Fibroblast of gingiva (primary cell): ENCODE measurements around the gene SORBS1.

Experiments
- DNase-seq: peaks from one replicate; pipeline ENCODE4 v3.0.0-alpha.2; 2011; ENCODE audit warnings: low read depth

Gene SORBS1

DNA sequence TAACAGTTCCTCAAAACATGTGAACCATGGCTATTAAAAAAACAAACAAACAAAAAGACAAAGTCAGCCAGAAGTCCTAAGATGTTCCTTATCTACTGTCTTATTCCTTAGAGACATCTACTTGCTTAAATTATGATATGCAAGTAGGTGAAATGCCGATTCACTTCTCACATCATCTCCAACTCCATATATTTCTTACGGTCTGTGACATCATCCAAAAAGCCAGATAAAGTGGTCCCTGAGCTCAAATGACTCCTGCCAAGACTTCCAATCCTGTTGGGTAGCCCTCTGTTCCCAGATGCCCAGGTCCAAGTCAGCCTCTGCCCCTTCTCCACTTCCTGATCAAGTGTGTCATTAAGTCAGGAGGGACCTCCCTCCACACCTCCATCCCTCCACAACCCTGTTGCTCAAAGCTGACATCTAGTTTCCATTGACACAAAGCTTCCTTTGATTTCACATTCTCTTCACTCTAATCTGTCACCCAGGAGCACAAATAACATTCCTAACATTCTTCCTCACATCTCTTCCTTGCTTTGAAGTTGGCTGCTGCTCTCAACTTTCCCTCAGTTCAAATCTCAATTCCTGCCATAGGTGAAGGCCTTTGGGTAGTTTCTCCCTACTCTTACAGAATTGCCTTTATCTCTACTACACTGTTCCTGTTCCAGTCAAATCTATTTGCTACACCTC is 214.3 kb downstream of the SORBS1 start:
- DNase-seq: no peak

GRCh38 chr10:95343573-95343972 is 217.6 kb downstream of the SORBS1 start:
- no peak for DNase-seq

DNA sequence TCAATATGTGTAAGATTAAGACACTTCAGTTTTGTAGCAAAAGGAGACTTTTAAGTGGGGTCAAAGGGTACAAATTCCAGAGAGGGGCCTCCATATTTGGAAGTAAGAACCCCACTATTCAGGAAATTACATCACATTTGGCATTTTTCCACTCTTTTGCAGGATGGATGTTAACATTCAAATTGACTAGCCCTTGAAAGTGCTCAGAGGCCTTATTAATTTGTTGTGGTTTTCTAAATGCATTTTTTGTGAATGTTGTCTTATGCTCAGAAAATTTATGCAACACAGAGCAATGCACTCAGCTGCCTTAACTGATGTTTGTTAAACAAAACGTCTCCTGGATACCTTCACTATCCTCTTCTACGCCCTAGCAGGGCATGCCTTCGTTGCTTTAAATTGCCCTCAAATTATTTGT is 219.4 kb downstream of the SORBS1 start:
- DNase-seq: peak; percentile 66

DNA sequence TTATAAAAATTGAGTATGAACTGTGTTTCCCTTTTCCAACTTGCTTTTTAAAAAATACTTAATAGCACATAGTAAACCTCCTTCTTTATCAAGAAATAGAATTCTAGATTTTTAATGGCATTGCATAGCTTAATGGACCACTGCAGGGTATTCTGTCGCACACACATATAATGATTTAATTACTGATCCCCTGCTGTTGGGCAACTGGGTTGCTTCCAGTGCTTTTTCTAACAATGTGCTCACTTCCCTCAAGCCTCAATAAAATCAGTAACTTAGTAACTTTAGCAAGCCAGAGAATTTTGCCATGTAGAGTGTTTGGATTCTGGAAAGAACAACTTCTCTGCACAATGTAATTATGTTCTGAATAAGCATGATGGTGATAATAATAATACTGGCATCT is 221.3 kb downstream of the SORBS1 start:
- DNase-seq: no peak

- DNase-seq: no peak
Measured at GRCh38 chr10:95337423-95338160, 223.6 kb downstream of the SORBS1 start.

GRCh38 chr10:95336702-95337101 is 224.5 kb downstream of the SORBS1 start:
- DNase-seq: no peak

GRCh38 chr10:95335933-95336699 is 225.1 kb downstream of the SORBS1 start:
- no peak for DNase-seq

- DNase-seq: no peak
Measured at GRCh38 chr10:95334805-95335144, 226.4 kb downstream of the SORBS1 start.

DNA sequence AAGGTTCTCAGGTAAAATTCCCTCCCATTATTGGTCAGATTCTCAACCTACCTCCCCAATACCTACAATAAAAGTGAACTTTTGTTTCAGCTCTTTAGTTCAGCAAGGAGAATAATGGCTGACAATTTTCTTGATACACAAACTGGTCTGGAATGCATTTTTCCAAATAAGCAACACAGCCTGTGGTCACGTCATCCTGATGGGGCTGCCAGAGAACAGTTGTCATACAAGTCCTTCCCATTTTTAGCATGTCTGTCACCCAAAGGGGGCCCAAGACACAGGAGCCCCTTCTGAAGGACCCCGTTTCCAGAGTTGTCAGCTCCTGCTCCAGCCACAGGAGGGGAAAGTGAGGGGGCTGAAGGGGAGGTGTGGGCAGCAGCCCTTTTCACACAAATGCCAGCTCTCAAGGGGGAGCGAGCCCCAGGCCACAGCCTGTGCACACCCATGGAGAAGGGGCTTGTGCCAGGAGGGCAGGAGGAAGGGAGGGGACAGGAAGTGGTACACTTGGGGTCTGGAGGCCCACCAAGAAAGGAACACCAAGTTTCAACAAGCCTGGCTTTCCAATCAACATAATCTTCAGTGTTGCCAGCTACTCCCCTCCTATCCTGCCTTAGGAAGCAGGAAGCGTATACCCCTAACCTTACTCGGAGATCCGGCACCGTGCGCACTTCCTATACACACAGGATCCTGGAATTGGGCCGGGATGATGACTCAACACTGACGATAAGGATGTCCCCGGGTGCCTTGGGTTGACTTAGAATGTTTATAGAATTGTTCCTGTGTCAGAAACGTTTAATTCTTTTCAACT is 227.0 kb downstream of the SORBS1 start:
- DNase-seq: peak; percentile 92

DNA sequence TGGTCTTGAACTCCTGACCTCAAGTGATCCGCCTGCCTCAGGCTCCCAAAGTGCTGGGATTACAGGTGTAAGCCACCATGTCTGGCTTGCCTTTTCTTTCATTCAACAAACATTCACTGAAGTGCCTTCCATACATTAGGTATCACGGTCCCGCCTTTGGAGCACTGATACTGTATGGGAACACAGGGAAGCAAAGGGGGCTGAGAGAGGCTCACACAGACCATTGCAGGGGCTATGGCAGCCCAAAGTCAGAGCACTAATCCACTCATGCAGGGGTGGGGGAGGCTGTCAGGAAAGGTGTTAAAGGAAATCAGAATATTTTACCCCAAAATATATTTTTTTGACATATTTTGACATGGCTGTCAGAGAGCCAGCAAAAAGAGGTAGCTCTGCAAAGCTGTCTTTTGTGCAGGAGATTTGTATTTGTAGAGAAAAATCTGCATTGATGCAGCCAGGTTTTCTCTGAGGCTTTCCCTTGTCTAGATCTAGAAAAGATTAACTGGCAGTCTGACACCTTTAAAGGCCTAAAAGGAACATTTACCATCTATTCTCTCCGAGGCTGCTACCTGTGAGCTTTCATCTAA is 228.4 kb downstream of the SORBS1 start:
- DNase-seq: no peak

- no peak for DNase-seq
Measured at GRCh38 chr10:95331596-95332130, 229.5 kb downstream of the SORBS1 start.

- no peak for DNase-seq
Measured at GRCh38 chr10:95330966-95331453, 230.2 kb downstream of the SORBS1 start.

DNA sequence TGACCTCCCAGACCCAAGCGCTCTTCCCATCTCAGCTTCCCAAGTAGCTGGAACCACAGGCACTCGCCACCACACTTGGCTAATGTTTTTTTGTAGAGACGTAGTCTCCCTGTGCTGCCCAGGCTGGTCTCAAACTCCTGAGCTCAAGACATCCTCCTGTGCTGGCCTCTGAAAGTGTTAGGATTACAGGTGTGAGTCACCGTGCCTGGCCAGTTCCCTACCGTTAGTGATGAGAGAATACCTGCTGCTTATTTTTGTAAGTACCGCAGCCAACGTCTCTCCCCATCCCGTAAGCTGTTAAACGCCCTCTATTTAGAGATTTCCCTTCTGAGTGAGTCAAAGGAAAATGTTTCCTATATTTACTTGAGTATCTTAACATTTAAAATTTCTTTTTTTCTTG is 231.9 kb downstream of the SORBS1 start:
- no peak for DNase-seq

- no peak for DNase-seq
Measured at GRCh38 chr10:95328013-95328412, 233.2 kb downstream of the SORBS1 start.

DNA sequence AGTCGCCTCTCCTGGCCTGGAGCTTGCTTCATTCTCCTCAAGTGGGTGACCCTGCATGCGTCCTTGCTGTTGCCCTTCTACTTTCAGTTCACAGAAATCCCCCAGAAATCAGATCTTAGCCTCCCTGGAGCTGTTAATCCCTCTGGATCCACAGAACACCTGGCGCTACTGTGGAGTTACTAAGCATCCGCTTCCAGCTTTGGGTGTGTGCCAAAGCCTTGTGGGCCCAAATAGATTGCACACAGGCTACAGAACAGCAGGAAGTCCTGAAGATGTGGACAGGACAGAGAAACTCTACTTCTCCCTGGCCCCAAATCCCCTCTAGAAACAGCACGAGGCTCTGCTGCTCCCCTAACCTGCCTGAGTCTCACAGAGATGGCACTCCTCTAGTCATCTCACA is 233.8 kb downstream of the SORBS1 start:
- peak; percentile 21 for DNase-seq

DNA sequence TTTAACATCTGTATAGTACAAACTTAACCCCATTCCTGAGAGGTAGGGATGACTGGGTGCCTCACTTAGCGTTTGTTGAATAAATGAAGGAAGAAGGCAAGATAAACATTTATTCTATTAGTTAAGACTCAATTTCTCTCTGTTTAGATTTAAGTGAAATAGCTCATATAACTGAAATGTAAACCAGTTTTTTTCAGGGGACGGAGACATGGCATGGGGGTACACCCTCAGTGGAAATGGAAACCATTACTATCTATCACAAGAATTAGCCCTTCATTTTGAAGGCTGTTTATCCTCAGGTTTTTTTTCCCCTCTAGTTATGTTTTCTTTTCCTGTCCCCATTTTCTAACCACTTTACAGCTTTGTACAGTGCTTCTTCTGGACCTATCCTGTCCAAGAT is 234.8 kb downstream of the SORBS1 start:
- DNase-seq: no peak

GRCh38 chr10:95325863-95326262 is 235.3 kb downstream of the SORBS1 start:
- DNase-seq: no peak

DNA sequence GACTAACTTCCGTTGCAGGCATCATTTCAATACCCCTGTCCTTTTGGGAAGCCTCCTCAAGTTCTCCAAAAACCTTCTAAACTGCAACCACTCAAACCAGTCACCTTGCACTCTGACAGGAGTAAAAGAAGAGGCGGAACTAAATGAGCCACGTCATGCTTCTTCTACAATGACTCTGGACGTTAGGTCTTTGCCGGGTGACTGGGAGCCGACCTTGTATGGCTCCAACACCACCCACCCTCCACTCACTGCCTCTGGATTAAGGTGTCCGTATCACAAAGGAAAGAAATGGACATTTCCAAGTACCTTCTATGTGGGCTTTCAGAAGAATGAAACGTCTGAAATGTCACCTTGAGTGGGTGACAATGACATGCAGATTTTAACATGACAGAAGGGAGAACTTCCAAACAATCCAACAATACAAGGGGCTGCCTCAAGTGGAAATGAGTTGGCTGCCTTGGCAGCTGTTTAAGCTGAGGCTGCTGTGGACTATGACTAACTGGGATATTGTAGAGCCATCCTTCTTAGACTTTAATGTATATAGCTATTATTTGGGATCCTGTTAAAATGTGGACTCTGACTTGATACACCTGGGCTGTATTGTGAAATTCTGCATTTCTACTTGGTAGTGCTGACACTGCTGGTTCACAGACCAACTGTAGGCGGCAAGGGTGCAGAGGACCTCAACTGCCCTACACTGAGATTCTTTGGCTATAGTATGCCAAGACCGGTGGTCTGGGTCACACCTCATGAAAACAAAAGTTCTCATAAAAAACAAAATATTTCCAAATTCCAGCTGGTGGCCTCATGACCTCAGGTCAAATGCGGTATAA is 236.5 kb downstream of the SORBS1 start:
- no peak for DNase-seq

- DNase-seq: no peak
Measured at GRCh38 chr10:95321554-95322301, 239.4 kb downstream of the SORBS1 start.

GRCh38 chr10:95319239-95319638 is 241.9 kb downstream of the SORBS1 start:
- peak; percentile 37 for DNase-seq
